Measurements from ENCODE around the gene NDUFB2. TPM values are rescaled to one million over a fixed set of nuclear protein-coding genes. Genes with fewer than 3 reads are reported as not detected.
A peak's percentile ranks its signal among the peaks of the same experiment; 100 is the strongest.

Gene NDUFB2
- total RNA-seq (2016; rRNA removed; fragmentation: Illumina TruSeq; extraction: Trizol) (221 and 276 TPM in 2 replicates), polyA plus RNA-seq (2011; rRNA removed) (191 and 206 TPM in 2 replicates), polyA minus RNA-seq (2011; rRNA and poly(A)+ RNA removed; ENCODE audit: low replicate concordance) (49.6 and 83.1 TPM in 2 replicates), Bru-seq, nascent RNA (percentile 59 among the genes with signal in this experiment), BruChase-seq, experiment 1, labeled RNA remaining after a 6-hour chase (percentile 69 among the genes with signal in this experiment), BruChase-seq, experiment 2, labeled RNA remaining after a 2-hour chase (percentile 64 among the genes with signal in this experiment)
- total RNA-seq (2016; cell fraction: cytosol; rRNA removed; fragmentation: Illumina TruSeq; extraction: Trizol; ENCODE audit: low read depth) = 157 and 214 TPM in 2 replicates
- 236 and 320 TPM in 2 replicates for total RNA-seq (2016; cell fraction: insoluble cytoplasmic fraction; rRNA removed; fragmentation: Illumina TruSeq; extraction: Trizol)
- total RNA-seq (2016; cell fraction: membrane; rRNA removed; fragmentation: Illumina TruSeq; extraction: Trizol) = 201 and 247 TPM in 2 replicates
- 67.5 and 90.6 TPM in 2 replicates for total RNA-seq (2016; cell fraction: nucleus; rRNA removed; fragmentation: Illumina TruSeq; extraction: Trizol)
- polyA plus RNA-seq (2011; cell fraction: cytosol; rRNA removed) = 340 and 406 TPM in 2 replicates
- polyA plus RNA-seq (2011; cell fraction: nucleus; rRNA removed) = 77.0 and 82.4 TPM in 2 replicates
- 92.9 and 110 TPM in 2 replicates for polyA plus RNA-seq (2012)
- 164 and 220 TPM in 2 replicates for polyA plus RNA-seq (2016; cell fraction: cytosol; fragmentation: Illumina TruSeq; extraction: Trizol; ENCODE audit: low read depth)
- polyA plus RNA-seq (2016; cell fraction: insoluble cytoplasmic fraction; fragmentation: Illumina TruSeq; extraction: Trizol; ENCODE audit: low read depth) = 232 and 255 TPM in 2 replicates
- 160 and 191 TPM in 2 replicates for polyA plus RNA-seq (2016; cell fraction: membrane; fragmentation: Illumina TruSeq; extraction: Trizol; ENCODE audit: low read depth)
- polyA plus RNA-seq (2016; cell fraction: nucleus; fragmentation: Illumina TruSeq; extraction: Trizol; ENCODE audit: insufficient read depth, low read depth) = 139 and 150 TPM in 2 replicates
- polyA minus RNA-seq (2011; cell fraction: cytosol; rRNA and poly(A)+ RNA removed) = 18.0 and 25.3 TPM in 2 replicates
- 15.2 and 16.7 TPM in 2 replicates for polyA minus RNA-seq (2011; cell fraction: nucleus; rRNA and poly(A)+ RNA removed)
- long read RNA-seq, experiment 1, transcript NDUFB2-201 (4 exons, 504 nt) = major isoform, 186 of 199 reads
- long read RNA-seq, experiment 1, partial matches to known transcripts = 0 of 199 reads
- long read RNA-seq, experiment 1, other reads (novel, unspliced or antisense) = 6 of 199 reads
- long read RNA-seq, experiment 2, transcript NDUFB2-201 (4 exons, 504 nt) = major isoform, 181 of 204 reads
- long read RNA-seq, experiment 2, partial matches to known transcripts = 1 of 204 reads
- long read RNA-seq, experiment 2, other reads (novel, unspliced or antisense) = 21 of 204 reads

- Histone ChIP-seq H3K4me3 (replicated peaks in 1 of 3; ENCODE audit: insufficient read depth in 1 of 3, low read depth in 2 of 3, low read length in 3 of 3) (peak within 1 kb of the TSS; percentile 74 to 96 (median 80)), H3K27me3 (ENCODE audit: control insufficient read depth in 1 of 2, insufficient read depth in 2 of 2, low read length in 2 of 2) (no peaks in the 10 kb centered on the region; a peak in 1 of 5 replicates), H3K4me1 (ENCODE audit: insufficient read depth, low read length) (peaks cover 28% of the 10 kb centered on the region), H3K9me3 (ENCODE audit: low read length) (no peaks in the 10 kb centered on the region), H4K20me1 (ENCODE audit: insufficient read depth, low read length) (0 out of 2 replicates have a peak, but pooled peaks cover 10% of the 10 kb centered on the region), H3K27ac (ENCODE audit: extremely low read length, insufficient read depth, low read length) (peak within 1 kb of the TSS; percentile 81), H3K9ac (ENCODE audit: insufficient read depth, low read depth, low read length) (peak within 1 kb of the TSS; percentile 84), H3K4me2 (ENCODE audit: low read depth, low read length) (peak within 1 kb of the TSS; percentile 93), H2AFZ (ENCODE audit: low read length) (no peak within 1 kb of the TSS), H3K79me2 (ENCODE audit: insufficient read depth, low read length) (peaks cover 39% of the 10 kb centered on the region), H3K36me3 (replicated peaks in 1 of 2; ENCODE audit: control insufficient read depth in 1 of 2, insufficient read depth in 2 of 2, low read length in 2 of 2) (peaks cover 0 to 3% of the 10 kb centered on the region in 2 experiments; a peak in 2 of 5 replicates)
- no TSS peak for BruUV-seq (replicated peaks)
- no peak for FAIRE-seq
- DNase-seq (ENCODE audit: low spot score) = peak; percentile 67
- intact Hi-C loops (cut with micrococcal nuclease; ENCODE audit: unreplicated experiment) (no loop called here), in situ Hi-C loops (cut with HindIII; ENCODE audit: extremely low pct_ligation_motif_present, low pct_unique_long_range_greater_than_20kb) (loop anchor here (25.0 kb wide), 1 partner anchor 315 kb away; the partner anchor contains the start of gene MRPS33)
- CTCF ChIA-PET (ENCODE audit: low intra/inter-chr PET ratio, low total read pairs) = no interaction called here
- ATAC-seq = peak; percentile 92
- POLR2A ChIA-PET = interaction anchor here (0.6 to 1.1 kb wide), 7 partner anchors 10 to 1461 kb away, joined by 3 to 6 read pairs (median 4); partner anchors contain the start of gene ADCK2
- WGBS (ENCODE audit: low lambda C conversion rate) = 8% methylated on average over 4 of the region's 82 CpGs
- TF ChIP-seq, protein P1, sequence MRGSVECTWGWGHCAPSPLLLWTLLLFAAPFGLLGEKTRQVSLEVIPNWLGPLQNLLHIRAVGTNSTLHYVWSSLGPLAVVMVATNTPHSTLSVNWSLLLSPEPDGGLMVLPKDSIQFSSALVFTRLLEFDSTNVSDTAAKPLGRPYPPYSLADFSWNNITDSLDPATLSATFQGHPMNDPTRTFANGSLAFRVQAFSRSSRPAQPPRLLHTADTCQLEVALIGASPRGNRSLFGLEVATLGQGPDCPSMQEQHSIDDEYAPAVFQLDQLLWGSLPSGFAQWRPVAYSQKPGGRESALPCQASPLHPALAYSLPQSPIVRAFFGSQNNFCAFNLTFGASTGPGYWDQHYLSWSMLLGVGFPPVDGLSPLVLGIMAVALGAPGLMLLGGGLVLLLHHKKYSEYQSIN (CRISPR knock-in tag; IDR thresholded peaks at IDR 0.05; ENCODE audit: borderline replicate concordance) = no peak
- TF ChIP-seq POLR2G (IDR thresholded peaks at IDR 0.05; ENCODE audit: low read depth, low read length) = peak; percentile 94
- no peak for TF ChIP-seq LRRFIP1 (CRISPR knock-in tag; conservative IDR thresholded peaks at IDR 0.05)
- TF ChIP-seq ZNF431 (CRISPR knock-in tag; IDR thresholded peaks at IDR 0.05; ENCODE audit: borderline replicate concordance, low read depth) = peak; percentile 62
- no peak for TF ChIP-seq ZNF800 (CRISPR knock-in tag; IDR thresholded peaks at IDR 0.05)
- peak; percentile 87 for TF ChIP-seq KMT2B (CRISPR knock-in tag; IDR thresholded peaks at IDR 0.05)
- peak; percentile 96 for TF ChIP-seq YEATS4 (CRISPR knock-in tag; IDR thresholded peaks at IDR 0.05; ENCODE audit: borderline replicate concordance)
- TF ChIP-seq, protein P2, sequence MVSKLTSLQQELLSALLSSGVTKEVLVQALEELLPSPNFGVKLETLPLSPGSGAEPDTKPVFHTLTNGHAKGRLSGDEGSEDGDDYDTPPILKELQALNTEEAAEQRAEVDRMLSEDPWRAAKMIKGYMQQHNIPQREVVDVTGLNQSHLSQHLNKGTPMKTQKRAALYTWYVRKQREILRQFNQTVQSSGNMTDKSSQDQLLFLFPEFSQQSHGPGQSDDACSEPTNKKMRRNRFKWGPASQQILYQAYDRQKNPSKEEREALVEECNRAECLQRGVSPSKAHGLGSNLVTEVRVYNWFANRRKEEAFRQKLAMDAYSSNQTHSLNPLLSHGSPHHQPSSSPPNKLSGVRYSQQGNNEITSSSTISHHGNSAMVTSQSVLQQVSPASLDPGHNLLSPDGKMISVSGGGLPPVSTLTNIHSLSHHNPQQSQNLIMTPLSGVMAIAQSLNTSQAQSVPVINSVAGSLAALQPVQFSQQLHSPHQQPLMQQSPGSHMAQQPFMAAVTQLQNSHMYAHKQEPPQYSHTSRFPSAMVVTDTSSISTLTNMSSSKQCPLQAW (CRISPR knock-in tag; IDR thresholded peaks at IDR 0.05) = peak; percentile 47; the same call in 1 of the 2 replicates
Observed at GRCh38 chr7:140696680-140697446, at the start of gene NDUFB2. TSS of gene NDUFB2 (plus strand) at chr7:140696708. CDS start at chr7:140696745, 37 bp downstream.
